SK-N-MC (cell line): ENCODE results near the gene PHACTR4.
"Not testable (repeated sequence)": the region's sequence is repeated elsewhere in the genome, so short reads cannot be mapped to it uniquely, and the experiment has no call there.

Experiments
- DNase-seq: peaks from one replicate; pipeline ENCODE4 v3.0.0-alpha.2; 2011; ENCODE audit warnings: low read depth, low spot score
- H3K27ac ChIP-seq: fragments of 200-600 bp; sonication (generic); 2 replicates; pipeline ENCODE4 v1.5.1; 2016; ENCODE audit warnings: mixed run types
- H3K36me3 ChIP-seq: fragments of 200-600 bp; sonication (generic); 2 replicates; pipeline ENCODE4 v1.6.1; 2017; ENCODE audit warnings: antibody characterized with exemption, low read length, mixed read lengths; ENCODE audit not compliant: insufficient read depth
- H3K4me3 ChIP-seq: fragments of 200-600 bp; sonication (generic); 2 replicates; pipeline ENCODE4 v1.5.1; 2016
- H3K9ac ChIP-seq: fragments of 200-600 bp; sonication (generic); 2 replicates; pipeline ENCODE4 v1.8.0; 2017; ENCODE audit warnings: mixed run types, mixed read lengths; ENCODE audit not compliant: insufficient read length
- H3K9me3 ChIP-seq: fragments of 200-600 bp; sonication (generic); 2 replicates; pipeline ENCODE4 v1.6.1; 2017; ENCODE audit warnings: low read depth, mild to moderate bottlenecking, antibody characterized with exemption, low read length, moderate library complexity, mixed read lengths
- EZH2 ChIP-seq: fragments of 200-600 bp; sonication (generic); IDR thresholded peaks from one replicate; pipeline ENCODE4 v1.6.1; 2017; ENCODE audit warnings: antibody characterized with exemption
- FOXP2 ChIP-seq: optimal IDR thresholded peaks from 2 replicates; pipeline ENCODE3; 2011; ENCODE audit warnings: mild to moderate bottlenecking, moderate library complexity; ENCODE audit not compliant: insufficient read depth; ENCODE audit errors: extremely low read length, control extremely low read depth
- POLR2AphosphoS5 ChIP-seq: IDR thresholded peaks from 2 replicates; pipeline ENCODE4 v1.6.1; 2012; ENCODE audit warnings: mild to moderate bottlenecking, low read depth, low read length, borderline replicate concordance

The PHACTR4 gene

DNA sequence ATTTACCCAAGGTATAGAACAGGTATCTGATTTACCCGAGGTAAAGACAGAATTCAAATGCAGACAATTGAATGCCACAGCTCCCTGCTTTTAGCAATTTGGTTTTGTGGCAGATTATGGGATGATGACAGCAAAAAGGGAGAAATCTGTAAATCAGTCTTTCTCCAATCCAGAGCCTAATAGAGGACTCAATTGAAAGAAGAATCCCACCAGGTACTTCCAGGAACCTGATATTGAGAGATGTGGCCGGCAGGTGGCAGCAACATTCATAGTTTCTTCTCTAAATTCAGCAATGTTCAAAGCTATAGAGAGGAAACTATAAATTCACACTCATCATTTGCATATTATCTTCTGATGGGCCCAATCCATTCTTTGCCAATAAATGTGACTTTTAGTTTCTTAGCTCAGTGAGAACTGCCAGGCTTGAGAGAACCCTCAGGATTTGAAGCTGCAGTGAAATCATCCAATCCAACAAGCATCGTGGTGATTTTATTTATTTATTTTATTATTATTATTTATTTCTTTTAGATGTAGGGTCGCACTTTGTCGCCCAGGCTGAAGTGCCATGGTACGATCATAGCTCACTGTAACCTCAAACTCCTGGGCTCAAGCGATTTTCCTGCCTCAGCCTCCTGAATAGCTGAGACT is 9.8 kb upstream of the PHACTR4 start:
- Histone ChIP-seq H3K4me3 (no peak overlapping the region), H3K9ac (no peak overlapping the region), H3K27ac (no peak overlapping the region), H3K9me3 (no peaks in the 10 kb centered on the region), H3K36me3 (no peaks in the 10 kb centered on the region)
- peak; percentile 70 for DNase-seq
- TF ChIP-seq FOXP2 (no peak), POLR2AphosphoS5 (no peak), EZH2 (no peak)

DNA sequence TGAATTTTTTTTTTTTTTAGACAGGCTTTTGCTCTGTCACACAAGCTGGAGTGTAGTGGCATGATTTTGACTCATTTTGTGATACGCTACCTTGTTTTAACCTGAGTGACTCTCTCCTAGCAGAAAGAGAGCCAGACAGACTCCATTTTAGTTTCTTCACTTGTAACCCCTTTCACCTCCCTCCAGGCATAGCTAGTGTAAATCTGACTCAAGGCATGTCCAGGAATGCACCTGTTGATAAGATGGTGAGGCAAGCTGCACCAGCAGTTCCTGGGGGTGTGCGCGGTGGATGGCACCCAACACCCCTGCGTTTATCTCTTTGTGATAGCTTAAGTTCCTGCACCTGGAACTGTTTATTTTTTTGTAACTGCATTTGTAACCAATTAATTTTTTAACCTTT is 4.7 kb upstream of the PHACTR4 start:
- DNase-seq = no peak
- H3K4me3 ChIP-seq = no peak overlapping the region
- H3K9ac ChIP-seq = no peak overlapping the region
- H3K9me3 ChIP-seq = no peaks in the 10 kb centered on the region
- no peaks in the 10 kb centered on the region for H3K36me3 ChIP-seq
- no peak for TF ChIP-seq POLR2AphosphoS5
- TF ChIP-seq FOXP2 = no peak
- no peak overlapping the region for H3K27ac ChIP-seq

DNA sequence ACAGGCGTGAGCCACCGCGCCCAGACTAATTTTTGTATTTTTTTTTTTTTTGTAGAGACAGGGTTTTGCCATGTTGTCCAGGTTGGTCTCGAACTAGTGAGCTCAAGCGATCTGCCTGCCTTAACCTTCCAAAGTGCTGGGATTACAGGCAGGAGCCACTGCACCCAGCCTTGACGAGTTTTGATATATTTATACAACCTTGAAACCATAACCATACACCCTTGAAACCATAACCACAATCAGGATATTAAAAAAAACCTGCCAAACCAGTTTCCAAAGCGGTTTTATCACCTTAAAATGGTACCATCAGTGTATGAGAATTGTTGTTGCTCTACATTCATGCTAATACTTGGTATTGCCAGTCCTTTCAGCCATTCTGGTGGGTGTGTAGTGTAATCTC is 3.7 kb upstream of the PHACTR4 start:
- H3K27ac ChIP-seq = no peak overlapping the region
- DNase-seq = no peak
- H3K4me3 ChIP-seq = no peak overlapping the region
- no peak overlapping the region for H3K9ac ChIP-seq
- TF ChIP-seq FOXP2 (no peak), POLR2AphosphoS5 (no peak), EZH2 (no peak)
- H3K36me3 ChIP-seq = no peaks in the 10 kb centered on the region
- no peaks in the 10 kb centered on the region for H3K9me3 ChIP-seq

DNA sequence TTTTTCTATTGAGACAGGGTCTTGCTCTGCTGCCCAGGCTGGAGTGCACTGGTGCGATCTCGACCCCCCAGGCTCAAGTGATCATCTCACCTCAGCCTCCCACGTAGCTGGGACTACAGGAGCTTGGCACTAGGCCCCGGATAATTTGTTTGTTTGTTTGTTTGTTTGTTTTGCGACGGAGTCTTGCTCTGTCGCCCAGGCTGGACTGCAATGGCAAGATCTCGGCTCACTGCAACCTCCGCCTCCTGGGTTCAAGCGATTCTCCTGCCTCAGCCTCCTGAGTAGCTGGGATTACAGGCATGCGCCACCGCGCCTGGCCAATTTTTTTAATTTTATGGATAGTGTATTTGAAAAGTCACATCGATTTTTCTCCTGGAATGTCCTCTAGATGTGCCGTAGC is 932 bp upstream of the PHACTR4 start:
- H3K36me3 ChIP-seq, H3K9me3 ChIP-seq, H3K4me3 ChIP-seq, H3K27ac ChIP-seq, DNase-seq, H3K9ac ChIP-seq: not testable (repeated sequence)

DNA sequence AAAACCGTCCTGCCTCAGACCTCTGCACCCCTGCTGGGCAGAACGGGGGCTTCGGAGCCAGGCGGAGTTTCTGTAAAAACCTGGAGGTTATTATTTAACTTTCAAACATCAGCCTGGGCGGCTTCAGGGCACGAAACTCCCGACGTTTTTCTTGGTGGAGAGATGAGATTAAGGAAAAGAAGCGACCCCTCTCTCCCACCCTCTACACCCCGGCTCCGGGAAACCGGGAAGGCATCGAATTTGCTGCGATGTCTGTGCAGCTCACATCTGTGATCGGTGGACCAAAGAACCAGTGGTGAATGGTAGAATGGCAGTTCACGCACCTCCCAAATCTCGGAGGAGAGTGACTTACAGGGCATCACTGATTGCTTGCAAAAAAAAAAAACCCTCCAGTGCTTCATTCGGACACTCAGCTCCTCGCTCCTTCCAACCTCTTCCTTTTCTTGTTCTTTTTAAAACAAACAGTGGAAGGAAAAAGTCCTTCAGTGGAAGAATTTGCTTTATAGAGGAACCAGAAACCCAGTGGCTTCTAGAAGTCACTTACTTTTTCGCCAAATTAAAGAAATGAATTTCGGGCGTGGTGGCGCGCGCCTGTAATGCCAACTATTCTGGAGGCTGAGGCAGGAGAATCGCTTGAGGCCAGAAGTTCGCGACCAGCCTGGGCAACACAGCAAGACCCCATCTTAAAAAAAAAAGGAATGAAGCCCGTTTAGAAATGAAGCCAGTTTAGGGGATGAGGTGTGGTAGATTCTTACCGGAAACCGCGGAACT is 884 bp downstream of the PHACTR4 start:
- Histone ChIP-seq H3K27ac (peak overlapping the region; percentile 92), H3K36me3 (no peaks in the 10 kb centered on the region), H3K4me3 (peak overlapping the region; percentile 97), H3K9me3 (no peaks in the 10 kb centered on the region), H3K9ac (peak overlapping the region; percentile 97)
- no peak for DNase-seq
- no peak for TF ChIP-seq POLR2AphosphoS5
- no peak for TF ChIP-seq FOXP2
- no peak for TF ChIP-seq EZH2

DNA sequence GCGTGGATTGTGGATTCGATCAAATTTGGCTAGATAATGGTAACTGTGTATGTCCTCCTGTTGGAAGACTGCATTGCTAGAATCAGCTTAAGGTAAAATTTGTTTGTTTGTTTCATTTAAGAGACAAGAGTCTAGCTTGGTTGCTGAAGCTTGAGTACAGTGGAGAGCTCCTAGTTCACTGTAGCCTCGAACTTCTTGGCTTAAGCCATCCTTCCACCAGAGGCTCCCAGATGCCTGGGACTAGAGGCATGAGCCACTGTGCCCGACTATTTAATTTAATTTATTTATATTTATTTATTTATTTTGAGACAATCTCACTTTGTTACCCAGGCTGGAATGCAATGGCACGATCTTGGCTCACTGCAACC is 1.5 kb downstream of the PHACTR4 start:
- Histone ChIP-seq H3K4me3 (peak overlapping the region; percentile 97), H3K9ac (peak overlapping the region; percentile 97), H3K36me3 (no peaks in the 10 kb centered on the region), H3K27ac (no peak overlapping the region), H3K9me3 (no peaks in the 10 kb centered on the region)
- DNase-seq = no peak
- no peak for TF ChIP-seq FOXP2
- TF ChIP-seq EZH2 = no peak
- no peak for TF ChIP-seq POLR2AphosphoS5

DNA sequence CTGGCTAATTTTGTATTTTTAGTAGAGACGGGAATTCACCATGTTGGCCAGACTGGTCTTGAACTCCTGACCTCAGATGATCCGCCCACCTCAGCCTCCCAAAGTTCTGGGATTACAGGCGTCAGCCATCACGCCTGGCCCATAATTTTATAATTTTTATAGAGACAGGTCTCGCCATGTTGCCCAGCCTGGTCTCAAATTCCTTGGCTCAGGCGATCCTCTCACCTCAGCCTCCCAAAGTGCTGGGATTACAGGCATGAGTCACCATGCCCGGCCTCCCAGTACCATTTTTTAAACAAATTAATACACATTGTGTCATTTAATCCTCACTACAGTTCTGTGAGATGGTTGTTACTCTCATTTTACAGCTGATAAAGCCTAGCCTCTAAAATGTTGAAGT is 3.9 kb downstream of the PHACTR4 start:
- H3K27ac ChIP-seq = 0 out of 2 replicates have a peak overlapping the region, but pooled peaks have one; percentile 17
- H3K36me3 ChIP-seq, H3K9ac ChIP-seq, H3K9me3 ChIP-seq, DNase-seq, H3K4me3 ChIP-seq: not testable (repeated sequence)

DNA sequence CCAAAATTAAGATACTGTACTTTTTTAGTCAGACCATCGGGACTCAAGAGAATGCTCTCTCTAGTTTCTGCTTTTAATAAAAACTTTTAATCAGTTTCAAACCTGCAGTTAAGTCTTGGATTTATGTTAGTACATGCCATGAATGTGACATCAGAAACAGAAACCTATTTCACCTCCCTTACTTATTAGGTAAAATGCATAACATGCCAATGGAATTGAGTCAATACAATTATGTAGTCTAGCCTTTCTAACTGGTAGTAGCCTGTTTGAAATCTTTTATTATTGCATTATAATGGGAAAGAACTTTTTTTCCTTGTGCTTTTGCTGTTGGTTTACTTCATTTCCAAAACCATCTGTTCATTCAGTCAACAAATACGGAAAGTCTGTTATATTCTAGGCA is 4.8 kb downstream of the PHACTR4 start:
- peak overlapping the region; percentile 44 for H3K27ac ChIP-seq
- TF ChIP-seq POLR2AphosphoS5 (no peak), EZH2 (no peak), FOXP2 (no peak)

DNA sequence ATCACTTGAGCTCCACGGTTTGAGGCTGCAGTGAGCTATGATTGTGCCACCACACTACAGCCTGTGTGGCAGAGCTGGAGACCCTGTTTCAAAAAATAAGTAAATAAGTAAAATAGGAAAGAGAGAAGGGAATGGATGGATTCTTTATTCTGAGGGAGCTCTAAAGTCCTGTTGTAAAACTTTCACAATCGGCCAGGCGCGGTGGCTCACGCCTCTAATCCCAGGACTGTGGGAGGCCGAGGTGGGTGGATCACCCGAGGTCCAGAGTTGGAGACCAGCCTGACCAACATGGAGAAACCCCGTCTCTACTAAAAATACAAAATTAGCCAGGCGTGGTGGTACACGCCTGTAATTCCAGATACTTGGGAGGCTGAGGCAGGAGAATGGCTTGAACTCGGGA is 6.1 kb downstream of the PHACTR4 start:
- 0 out of 2 replicates have a peak overlapping the region, but pooled peaks have one; percentile 36 for H3K27ac ChIP-seq

More for the DNA sequence above, 4.8 kb downstream of the PHACTR4 start:
- no peak for DNase-seq
- Histone ChIP-seq H3K9ac (no peak overlapping the region), H3K9me3 (no peaks in the 10 kb centered on the region), H3K4me3 (no peak overlapping the region), H3K36me3 (no peaks in the 10 kb centered on the region)

DNA sequence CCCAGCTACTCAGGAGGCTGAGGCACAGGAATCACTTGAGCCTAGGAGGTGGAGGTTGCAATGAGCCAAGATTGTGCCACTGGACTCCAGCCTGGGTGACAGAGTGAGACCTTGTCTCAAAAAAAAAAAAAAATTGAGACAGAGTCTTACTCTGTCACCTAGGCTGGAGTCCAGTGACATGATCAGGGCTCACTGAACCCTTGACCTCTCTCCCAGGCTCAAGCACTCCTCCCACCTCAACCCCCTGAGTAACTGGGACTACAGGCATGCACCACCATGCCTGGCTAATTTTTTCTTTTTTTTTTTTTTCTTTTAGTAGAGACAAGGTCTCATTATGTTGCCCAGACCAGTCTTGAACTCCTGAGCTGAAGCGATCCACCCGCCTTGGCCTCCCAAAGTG is 6.7 kb downstream of the PHACTR4 start:
- H3K4me3 ChIP-seq, H3K9me3 ChIP-seq, H3K36me3 ChIP-seq, H3K9ac ChIP-seq, H3K27ac ChIP-seq, DNase-seq: not testable (repeated sequence)

More for the DNA sequence above, 6.1 kb downstream of the PHACTR4 start:
- not testable (repeated sequence) for DNase-seq, H3K9ac ChIP-seq, H3K4me3 ChIP-seq, H3K9me3 ChIP-seq, H3K36me3 ChIP-seq
